Activated T-helper 2 cell treated with anti-CD3 and anti-CD28 coated beads, Interferon-gamma antibody, Interleukin-2, Interleukin-4, amounts not matched to agents 10 μg/mL and 5 μg/mL and 100 μg/mL, durations not matched to agents 14 hours and 24 hours and 36 hours (primary cell): ENCODE measurements around the gene WFS1. TPM values are rescaled to one million over a fixed set of nuclear protein-coding genes. Genes with fewer than 3 reads are reported as not detected.

ENCODE experiments used
- DNase-seq: peaks from one replicate; pipeline ENCODE4 v3.0.0; 2021; ENCODE audit warnings: low spot score
- H3K27ac Mint-ChIP-seq: one replicate; pipeline ENCODE4 v1.8.0; 2021; ENCODE audit warnings: mixed read lengths
- H3K27me3 Mint-ChIP-seq: one replicate; pipeline ENCODE4 v1.8.0; 2021; ENCODE audit warnings: low read depth, mixed read lengths
- H3K36me3 Mint-ChIP-seq: one replicate; pipeline ENCODE4 v1.8.0; 2021; ENCODE audit warnings: low read depth, mixed read lengths
- H3K4me1 Mint-ChIP-seq: one replicate; pipeline ENCODE4 v1.8.0; 2021; ENCODE audit warnings: low read depth, mixed read lengths
- H3K4me3 Mint-ChIP-seq: one replicate; pipeline ENCODE4 v1.8.0; 2021; ENCODE audit warnings: low read depth, mild to moderate bottlenecking, moderate library complexity, mixed read lengths
- H3K9me3 Mint-ChIP-seq: one replicate; pipeline ENCODE4 v1.8.0; 2021; ENCODE audit warnings: mixed read lengths
- intact Hi-C: fragments of 100-400 bp; cut with micrococcal nuclease; formaldehyde crosslinking; loops from one replicate; pipeline ENCODE4 v1.15.1; 2023
- total RNA-seq: library from RNA; stranded (reverse); gene quantifications from 2 replicates; pipeline ENCODE4 v1.2.3, GENCODE V29; 2022

Gene WFS1
- total RNA-seq, 1 donor from 2014 or later: 4.4 TPM

GRCh38 chr4:6324461-6324998 lies 54.9 kb downstream of the WFS1 start:
- Mint-ChIP-seq H3K27me3 (peaks cover 29% of the 10 kb centered on the region), H3K27ac (no peak overlapping the region), H3K4me1 (peaks cover 4% of the 10 kb centered on the region), H3K4me3 (no peak overlapping the region), H3K9me3 (no peaks in the 10 kb centered on the region), H3K36me3 (no peaks in the 10 kb centered on the region)
- DNase-seq: no peak
- intact Hi-C loops: no loop called here

- no peak for DNase-seq
- no peak overlapping the region for H3K4me3 Mint-ChIP-seq
- H3K27me3 Mint-ChIP-seq: peaks cover 29% of the 10 kb centered on the region
- intact Hi-C loops: loop anchor here (5.0 kb wide), 1 partner anchor 248 kb away; no protein-coding TSS in a partner anchor
- H3K27ac Mint-ChIP-seq: no peak overlapping the region
- no peaks in the 10 kb centered on the region for H3K36me3 Mint-ChIP-seq
- peaks cover 4% of the 10 kb centered on the region for H3K4me1 Mint-ChIP-seq
- no peaks in the 10 kb centered on the region for H3K9me3 Mint-ChIP-seq
These were observed 55.5 kb downstream of the WFS1 start for GRCh38 chr4:6324999-6325787.

- Mint-ChIP-seq H3K27ac (no peak overlapping the region), H3K4me1 (peaks cover 2% of the 10 kb centered on the region), H3K9me3 (no peaks in the 10 kb centered on the region), H3K4me3 (no peak overlapping the region), H3K27me3 (peaks cover 29% of the 10 kb centered on the region), H3K36me3 (no peaks in the 10 kb centered on the region)
- DNase-seq: no peak
- intact Hi-C loops: loop anchor here (5.0 kb wide), 1 partner anchor 249 kb away; no protein-coding TSS in a partner anchor
These were observed 56.2 kb downstream of the WFS1 start for GRCh38 chr4:6325788-6326290.

GRCh38 chr4:6326312-6327060 lies 56.8 kb downstream of the WFS1 start:
- Mint-ChIP-seq H3K4me1 (no peaks in the 10 kb centered on the region), H3K27me3 (peaks cover 29% of the 10 kb centered on the region), H3K4me3 (no peak overlapping the region), H3K9me3 (no peaks in the 10 kb centered on the region), H3K27ac (no peak overlapping the region), H3K36me3 (no peaks in the 10 kb centered on the region)
- intact Hi-C loops: loop anchor here (1.0 to 5.0 kb wide), 3 partner anchors 76 to 328 kb away; no protein-coding TSS in a partner anchor
- no peak for DNase-seq

DNA sequence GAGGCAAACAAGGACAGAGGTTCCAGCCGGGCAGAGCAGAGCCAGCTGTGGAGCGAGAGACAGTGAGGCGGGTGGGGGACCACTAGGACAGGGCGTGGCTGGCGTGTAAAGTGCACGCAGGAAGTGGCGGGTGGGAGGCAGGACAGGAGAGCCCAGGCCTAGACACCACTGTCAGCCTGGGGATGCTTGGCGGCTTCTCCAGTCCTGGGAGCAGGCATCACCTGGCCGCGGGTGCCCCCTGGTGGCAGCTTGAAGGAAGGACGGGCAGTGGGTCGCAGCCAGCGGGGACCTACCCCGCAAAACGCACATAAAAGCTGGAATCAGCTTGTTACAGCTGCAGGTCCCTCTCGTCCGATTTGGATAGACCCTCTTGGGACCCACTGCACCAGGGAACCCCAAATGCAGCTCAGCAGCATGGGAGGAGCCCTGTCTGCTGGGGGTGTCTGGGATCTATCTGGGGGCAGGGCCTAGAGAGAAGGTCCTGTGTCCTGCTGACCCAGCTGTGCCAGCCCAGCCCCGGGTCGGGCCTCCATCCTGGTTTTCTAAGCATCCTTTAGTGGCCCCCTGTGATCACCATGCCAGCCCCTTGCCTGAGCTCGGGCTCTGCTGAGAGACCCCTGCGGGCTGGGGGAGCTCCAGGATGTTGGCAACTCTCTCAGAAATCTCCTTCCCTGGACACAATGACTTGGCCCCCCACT lies 57.7 kb downstream of the WFS1 start:
- intact Hi-C loops: loop anchor here (1.0 to 5.0 kb wide), 3 partner anchors 77 to 329 kb away; no protein-coding TSS in a partner anchor
- no peak overlapping the region for H3K4me3 Mint-ChIP-seq
- DNase-seq: peak; percentile 62
- H3K4me1 Mint-ChIP-seq: no peaks in the 10 kb centered on the region
- no peaks in the 10 kb centered on the region for H3K36me3 Mint-ChIP-seq
- peaks cover 24% of the 10 kb centered on the region for H3K27me3 Mint-ChIP-seq
- no peak overlapping the region for H3K27ac Mint-ChIP-seq
- H3K9me3 Mint-ChIP-seq: no peaks in the 10 kb centered on the region

GRCh38 chr4:6328526-6328925 lies 58.9 kb downstream of the WFS1 start:
- H3K4me3 Mint-ChIP-seq: no peak overlapping the region
- no peak for DNase-seq
- H3K36me3 Mint-ChIP-seq: no peaks in the 10 kb centered on the region
- H3K4me1 Mint-ChIP-seq: no peaks in the 10 kb centered on the region
- no peak overlapping the region for H3K27ac Mint-ChIP-seq
- intact Hi-C loops: loop anchor here (5.0 kb wide), 1 partner anchor 251 kb away; no protein-coding TSS in a partner anchor
- H3K9me3 Mint-ChIP-seq: no peaks in the 10 kb centered on the region
- peaks cover 20% of the 10 kb centered on the region for H3K27me3 Mint-ChIP-seq

GRCh38 chr4:6329478-6330383 lies 60.1 kb downstream of the WFS1 start:
- intact Hi-C loops: loop anchor here (5.0 kb wide), 1 partner anchor 252 kb away; no protein-coding TSS in a partner anchor
- DNase-seq: no peak

DNA sequence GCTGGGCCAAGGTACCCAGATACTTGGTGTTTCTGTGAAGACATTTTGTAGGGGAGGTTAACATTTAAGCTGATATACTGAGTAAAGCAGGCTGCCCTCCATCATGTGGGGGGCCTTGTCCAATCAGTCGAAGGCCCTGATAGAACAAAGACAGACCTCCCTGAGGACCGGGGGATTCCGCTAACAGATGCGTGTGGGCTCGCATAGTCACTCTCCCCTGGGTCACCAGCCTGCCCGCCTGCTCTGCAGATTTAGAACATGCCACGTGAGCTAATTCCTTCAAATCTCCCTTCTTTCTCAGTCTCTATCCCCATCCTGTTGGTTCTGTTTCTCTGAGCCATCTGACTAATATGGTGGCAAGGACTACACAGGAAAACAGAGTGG lies 60.7 kb downstream of the WFS1 start:
- Mint-ChIP-seq H3K36me3 (no peaks in the 10 kb centered on the region), H3K27ac (no peak overlapping the region), H3K4me1 (no peaks in the 10 kb centered on the region), H3K4me3 (no peak overlapping the region), H3K9me3 (no peaks in the 10 kb centered on the region), H3K27me3 (peaks cover 11% of the 10 kb centered on the region)
- intact Hi-C loops: no loop called here
- no peak for DNase-seq

More at GRCh38 chr4:6329478-6330383, 60.1 kb downstream of the WFS1 start:
- H3K4me1 Mint-ChIP-seq: no peaks in the 10 kb centered on the region
- no peak overlapping the region for H3K27ac Mint-ChIP-seq
- peaks cover 14% of the 10 kb centered on the region for H3K27me3 Mint-ChIP-seq
- H3K4me3 Mint-ChIP-seq: no peak overlapping the region
- H3K36me3 Mint-ChIP-seq: no peaks in the 10 kb centered on the region
- no peaks in the 10 kb centered on the region for H3K9me3 Mint-ChIP-seq

DNA sequence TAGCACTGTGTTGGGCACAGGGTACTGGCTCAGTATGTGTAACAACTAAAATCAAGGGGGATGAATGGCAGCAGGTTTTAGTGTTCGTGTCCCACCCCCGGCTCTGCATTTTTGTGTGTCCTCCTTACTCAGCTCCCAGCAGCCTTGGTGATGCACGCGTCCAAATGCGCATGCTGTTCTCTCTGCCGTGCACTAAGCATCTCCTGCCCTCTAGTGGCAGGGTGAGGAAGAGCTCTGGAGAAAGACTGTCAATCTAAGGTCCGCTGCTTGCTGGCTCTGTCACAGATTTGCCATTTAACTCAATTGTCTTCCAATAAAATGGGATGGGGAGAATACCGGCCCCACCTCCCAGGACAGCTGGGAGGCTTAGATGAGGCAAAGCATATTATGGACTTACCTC lies 61.4 kb downstream of the WFS1 start:
- DNase-seq: no peak
- H3K4me3 Mint-ChIP-seq: no peak overlapping the region
- no peaks in the 10 kb centered on the region for H3K9me3 Mint-ChIP-seq
- H3K27ac Mint-ChIP-seq: no peak overlapping the region
- H3K27me3 Mint-ChIP-seq: peaks cover 8% of the 10 kb centered on the region
- intact Hi-C loops: no loop called here
- no peaks in the 10 kb centered on the region for H3K4me1 Mint-ChIP-seq
- H3K36me3 Mint-ChIP-seq: no peaks in the 10 kb centered on the region

DNA sequence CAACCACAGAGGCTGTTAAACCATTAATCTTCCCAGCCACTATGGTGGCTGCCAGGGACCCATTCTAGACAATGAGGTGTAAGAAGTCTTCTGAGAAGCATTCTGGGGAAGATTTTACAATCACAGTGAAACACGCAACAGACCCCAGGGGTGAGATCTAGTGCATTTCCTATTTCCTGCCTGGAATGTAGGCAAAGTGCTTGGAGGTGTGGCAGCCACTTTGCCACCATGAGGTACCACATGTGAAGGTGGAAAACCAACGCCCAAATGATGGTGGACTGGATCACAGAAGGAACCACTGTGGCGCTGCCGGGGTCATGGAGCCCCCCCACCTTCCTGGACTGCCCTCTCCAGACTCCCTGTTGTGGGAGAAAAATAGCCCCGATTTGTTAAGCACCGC lies 61.8 kb downstream of the WFS1 start:
- no peaks in the 10 kb centered on the region for H3K36me3 Mint-ChIP-seq
- no peak overlapping the region for H3K4me3 Mint-ChIP-seq
- H3K4me1 Mint-ChIP-seq: no peaks in the 10 kb centered on the region
- DNase-seq: no peak
- peaks cover 3% of the 10 kb centered on the region for H3K27me3 Mint-ChIP-seq
- H3K27ac Mint-ChIP-seq: no peak overlapping the region
- H3K9me3 Mint-ChIP-seq: no peaks in the 10 kb centered on the region
- intact Hi-C loops: no loop called here

DNA sequence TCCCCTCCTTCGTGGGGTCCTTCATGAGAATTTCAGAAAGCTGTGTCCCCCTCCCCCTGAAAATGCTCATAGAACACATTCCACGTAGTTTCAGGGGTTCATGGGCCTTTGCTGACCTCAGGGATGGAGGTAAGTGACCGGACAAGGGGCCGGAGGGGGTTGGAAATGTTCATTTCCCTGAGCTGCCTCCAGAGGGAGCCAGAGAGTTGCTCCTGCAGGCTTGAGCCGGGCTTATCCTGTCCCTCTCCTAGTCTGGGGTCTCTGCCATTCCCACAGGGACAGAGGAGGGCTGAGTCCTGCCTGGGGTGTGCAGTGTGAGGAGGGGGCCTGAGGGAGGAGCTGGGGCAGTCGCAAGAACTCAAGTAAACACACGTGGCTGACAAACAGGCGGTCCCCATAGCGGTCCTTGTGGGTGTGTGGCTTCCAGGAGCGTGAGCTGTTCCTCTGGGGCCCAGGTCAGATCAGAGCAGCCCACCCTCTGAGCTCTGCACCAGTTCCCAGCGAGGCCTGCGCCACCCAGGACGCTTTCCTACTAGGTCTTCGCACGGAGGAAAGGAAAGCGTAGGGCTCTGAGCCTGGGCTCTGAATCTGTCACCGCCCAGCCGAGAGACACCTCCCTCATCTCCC lies 62.5 kb downstream of the WFS1 start:
- no peaks in the 10 kb centered on the region for H3K4me1 Mint-ChIP-seq
- no peak for DNase-seq
- no peaks in the 10 kb centered on the region for H3K9me3 Mint-ChIP-seq
- no peak overlapping the region for H3K27ac Mint-ChIP-seq
- intact Hi-C loops: no loop called here
- no peaks in the 10 kb centered on the region for H3K36me3 Mint-ChIP-seq
- H3K27me3 Mint-ChIP-seq: peaks cover 4% of the 10 kb centered on the region
- H3K4me3 Mint-ChIP-seq: no peak overlapping the region
